Gastroesophageal sphincter (tissue), 4 donors: ENCODE results near the gene BIRC7. TPM values are rescaled to one million over a fixed set of nuclear protein-coding genes. Genes with fewer than 3 reads are reported as not detected.
A peak's percentile ranks its signal among the peaks of the same experiment; 100 is the strongest.

Experiments used
- ATAC-seq: fragments of 150-250 bp; one replicate; pipeline ENCODE4 v1.9.1; 2016; ENCODE audit warnings: mild to moderate bottlenecking, moderate library complexity
- H3K27ac ChIP-seq, 4 donors: fragments of 200-600 bp; sonication (generic) in 3 of 4; 1 replicate in 3 of 4; 2 replicates in 1 of 4; pipeline ENCODE4 v1.5.1; 2016 to 2019
- H3K27me3 ChIP-seq: fragments of 200-600 bp; sonication (generic); one replicate; pipeline ENCODE4 v1.5.1; 2019
- H3K36me3 ChIP-seq, 2 donors: fragments of 200-600 bp; sonication (generic); one replicate each; pipeline ENCODE4 v1.5.1; 2019; ENCODE audit warnings: control low read depth in 1 of 2
- H3K4me1 ChIP-seq, 3 donors: fragments of 200-600 bp; sonication (generic); 1 replicate in 2 of 3; 2 replicates in 1 of 3; pipeline ENCODE4 v1.5.1; 2016 to 2019; ENCODE audit warnings: control low read depth in 2 of 3
- H3K4me3 ChIP-seq, 2 donors: fragments of 200-600 bp; sonication (generic); one replicate each; pipeline ENCODE4 v1.5.1; 2019; ENCODE audit warnings: mild to moderate bottlenecking in 1 of 2, moderate library complexity in 1 of 2
- H3K9me3 ChIP-seq, 3 donors: fragments of 200-600 bp; sonication (generic); one replicate each; pipeline ENCODE4 v1.5.1; 2017 to 2019; ENCODE audit warnings: control low read depth in 2 of 3
- CTCF ChIP-seq, 4 experiments: fragments of 200-600 bp in 2 of 4; fragments of 450-650 bp in 2 of 4; sonication (generic) in 1 of 4; IDR thresholded peaks; one replicate each; pipeline ENCODE4 v1.5.1; 2017 to 2019; ENCODE audit warnings: antibody characterized with exemption in 4 of 4, mild to moderate bottlenecking in 2 of 4, moderate library complexity in 2 of 4
- EP300 ChIP-seq: sonication (generic); formaldehyde crosslinking; IDR thresholded peaks from one replicate; pipeline ENCODE4 v1.6.1; 2017; ENCODE audit warnings: antibody characterized with exemption, mild to moderate bottlenecking
- POLR2A ChIP-seq, 2 donors: fragments of 450-650 bp; IDR thresholded peaks; one replicate each; pipeline ENCODE4 v1.6.1; 2017; ENCODE audit warnings: antibody characterized with exemption in 2 of 2, mild to moderate bottlenecking in 2 of 2, moderate library complexity in 1 of 2
- POLR2AphosphoS5 ChIP-seq: sonication (generic); formaldehyde crosslinking; IDR thresholded peaks from one replicate; pipeline ENCODE4 v1.6.1; 2017; ENCODE audit warnings: antibody characterized with exemption
- WGBS, 2 donors: methylation state at CpG; one replicate each; pipeline ENCODE4 v1.1.5; 2018; ENCODE audit warnings: low coverage in 1 of 2; 5-methylcytosine and 5-hydroxymethylcytosine counted together
- total RNA-seq, 4 donors: library from RNA; depleted of rRNA; stranded (reverse); fragments of >200 nt; gene quantifications; one replicate each; pipeline ENCODE4 v1.1.0, GENCODE V29; 2016

The BIRC7 gene
- total RNA-seq, 4 donors from 2014 or later, result not detected

- H3K27me3 ChIP-seq, result peaks cover 11% of the 10 kb centered on the region
- H3K4me1 ChIP-seq, result peaks cover 0 to 69% (median 22%) of the 10 kb centered on the region in 3 donors
- peaks cover 0 to 54% of the 10 kb centered on the region in 2 donors for H3K36me3 ChIP-seq
- WGBS, 2 donors, result 32 to 62% methylated on average over 5 of the region's 6 CpGs
- peak overlapping the region in 1 of 2 donors; percentile 96 for H3K4me3 ChIP-seq
- TF ChIP-seq CTCF (IDR thresholded peaks at IDR 0.05), result no peak
- TF ChIP-seq POLR2A (IDR thresholded peaks at IDR 0.05), result no peak
- TF ChIP-seq POLR2AphosphoS5, result no peak
- no peak for TF ChIP-seq EP300
- H3K9me3 ChIP-seq, result no peaks in the 10 kb centered on the region
- no peak for ATAC-seq
- H3K27ac ChIP-seq, result peak overlapping the region in 1 of 4 donors; percentile 90
Measured at GRCh38 chr20:63214514-63214913, 21.2 kb upstream of the BIRC7 start.

DNA sequence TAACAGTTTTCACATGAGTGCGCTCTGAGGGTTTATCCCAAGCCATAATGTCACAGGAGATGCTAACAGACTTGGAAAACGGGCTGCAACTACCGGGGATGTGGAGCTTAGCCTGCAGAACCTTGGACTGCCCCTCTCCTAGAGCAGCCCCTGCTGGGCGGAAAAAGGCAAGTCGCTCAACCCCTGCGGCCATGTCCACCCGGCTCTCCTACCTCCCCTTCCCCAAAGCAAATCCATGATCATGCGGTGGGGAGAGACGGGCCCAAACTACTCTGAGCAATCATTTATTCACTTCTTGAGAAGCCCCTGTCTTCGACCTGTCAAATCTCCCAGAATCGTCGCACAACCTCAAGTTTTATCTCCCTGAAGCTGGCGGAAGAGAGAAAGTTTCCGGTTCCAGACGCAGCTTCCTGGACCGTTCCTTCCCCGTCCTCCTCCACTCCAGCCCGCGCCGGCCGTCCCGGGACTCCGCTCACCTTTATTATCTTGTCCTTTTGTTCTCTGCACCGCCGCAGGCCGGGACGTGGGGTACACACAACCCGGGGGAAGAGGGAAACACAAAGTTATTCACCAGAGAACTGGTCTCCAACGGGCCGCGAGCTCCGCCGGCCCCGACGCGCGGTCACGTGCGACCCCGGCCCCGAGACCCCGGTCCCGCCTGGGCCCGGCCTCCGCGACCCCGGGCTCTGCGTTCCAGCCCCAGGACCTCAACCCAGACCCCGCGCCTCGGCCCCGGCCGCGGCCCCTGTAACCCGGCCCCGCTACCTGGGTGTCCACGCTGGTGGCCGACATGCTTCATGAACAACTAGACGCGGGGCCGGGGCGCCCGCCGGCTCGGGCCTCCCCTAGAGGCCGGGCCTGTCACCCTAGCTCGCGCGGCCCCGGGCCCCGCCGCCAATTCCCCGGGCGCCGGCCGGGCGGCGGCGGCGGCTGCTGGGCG, 20.3 kb upstream of the BIRC7 start:
- peak overlapping the region; percentile 35 to 92 (median 87) for H3K27ac ChIP-seq
- H3K9me3 ChIP-seq, result no peaks in the 10 kb centered on the region
- ATAC-seq, result peak; percentile 40
- H3K36me3 ChIP-seq, result peaks cover 0 to 45% of the 10 kb centered on the region in 2 donors
- no peak for TF ChIP-seq POLR2A (IDR thresholded peaks at IDR 0.05)
- TF ChIP-seq EP300, result no peak
- peak in 1 of 4 experiments; percentile 33 for TF ChIP-seq CTCF (IDR thresholded peaks at IDR 0.05)
- no peak for TF ChIP-seq POLR2AphosphoS5
- peaks cover 0 to 61% (median 17%) of the 10 kb centered on the region in 3 donors for H3K4me1 ChIP-seq
- peaks cover 19% of the 10 kb centered on the region for H3K27me3 ChIP-seq
- WGBS, 2 donors, result 6% methylated on average over 26 of the region's 81 CpGs; no CpG with 5 or more reads in 1 of the 2 donors
- H3K4me3 ChIP-seq, result peak overlapping the region; percentile 85 to 96

- WGBS, 2 donors, result no CpG with 5 or more reads among the region's 96 CpGs
- Histone ChIP-seq H3K9me3 (no peaks in the 10 kb centered on the region), H3K27ac (peak within 1 kb of the TSS; percentile 35 to 92 (median 87)), H3K36me3 (peaks cover 0 to 37% of the 10 kb centered on the region in 2 donors), H3K4me3 (peak within 1 kb of the TSS; percentile 85 to 96), H3K4me1 (peaks cover 0 to 52% (median 17%) of the 10 kb centered on the region in 3 donors), H3K27me3 (peaks cover 19% of the 10 kb centered on the region)
- no peak for TF ChIP-seq CTCF (IDR thresholded peaks at IDR 0.05)
- peak; percentile 84 for TF ChIP-seq POLR2AphosphoS5
- peak; percentile 59 to 66 for TF ChIP-seq POLR2A (IDR thresholded peaks at IDR 0.05)
- no peak for TF ChIP-seq EP300
- peak; percentile 95 for ATAC-seq
Measured at GRCh38 chr20:63216041-63216848, 19.5 kb upstream of the BIRC7 start, which contains the start of gene YTHDF1. Gene YTHDF1 (minus strand): TSS chr20:63216131. CDS start chr20:63215892, 239 bp downstream.

DNA sequence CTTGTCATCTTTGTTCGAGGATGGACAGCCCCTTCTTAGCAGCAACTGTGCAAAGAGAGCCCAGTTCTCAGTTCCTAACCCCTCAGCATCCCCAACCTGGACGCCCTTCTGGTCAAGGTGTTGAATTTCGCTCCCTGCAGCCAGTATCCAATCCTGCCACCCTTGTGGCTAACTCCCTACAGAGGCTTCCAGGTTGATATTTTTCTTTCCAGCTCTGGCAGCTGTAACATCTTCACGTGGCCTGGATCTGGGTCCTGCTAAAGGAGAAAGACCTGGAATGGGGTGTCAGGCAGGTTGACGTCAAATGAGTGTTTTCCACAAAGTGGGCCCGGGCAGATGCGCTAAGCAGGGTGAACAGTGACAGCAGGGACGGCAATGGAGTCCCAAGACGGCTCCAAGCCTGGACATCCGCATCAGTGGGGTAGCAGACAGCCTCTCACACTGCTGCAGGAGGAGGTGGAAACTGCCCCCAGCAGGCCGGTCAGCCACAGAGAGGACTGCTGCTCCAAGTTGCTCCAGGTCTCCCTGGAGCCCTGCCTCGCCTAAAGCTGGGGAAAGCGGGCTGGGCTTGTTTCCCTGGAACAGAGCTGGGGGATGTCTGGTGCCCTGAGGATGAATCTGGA, 18.7 kb upstream of the BIRC7 start:
- 37% methylated on average over 2 of the region's 13 CpGs; no CpG with 5 or more reads in 1 of the 2 donors for WGBS, 2 donors
- Histone ChIP-seq H3K27me3 (peaks cover 19% of the 10 kb centered on the region), H3K9me3 (no peaks in the 10 kb centered on the region), H3K4me1 (peaks cover 0 to 45% (median 17%) of the 10 kb centered on the region in 3 donors), H3K4me3 (peak overlapping the region; percentile 41 to 96), H3K27ac (peak overlapping the region in 3 of 4 donors; percentile 84 to 92 (median 90)), H3K36me3 (peaks cover 0 to 30% of the 10 kb centered on the region in 2 donors)
- TF ChIP-seq EP300 (no peak), POLR2AphosphoS5 (no peak), CTCF (IDR thresholded peaks at IDR 0.05) (no peak), POLR2A (IDR thresholded peaks at IDR 0.05) (no peak)
- no peak for ATAC-seq
